HEK293T (cell line): ENCODE data around the gene WAPL.
"Not testable (repeated sequence)": the region's sequence is repeated elsewhere in the genome, so short reads cannot be mapped to it uniquely, and the experiment has no call there.

ENCODE experiments used
- FOXM1 ChIP-seq: fragments of 450-650 bp; IDR thresholded peaks from 2 replicates; pipeline ENCODE4 v1.6.1; 2017; ENCODE audit warnings: mild to moderate bottlenecking, borderline replicate concordance
- SP1 ChIP-seq: fragments of 450-650 bp; IDR thresholded peaks from 2 replicates; pipeline ENCODE4 v1.6.1; 2017
- SUZ12 ChIP-seq: fragments of 450-650 bp; IDR thresholded peaks from 2 replicates; pipeline ENCODE4 v1.6.1; 2016; ENCODE audit warnings: mild to moderate bottlenecking
- TARDBP ChIP-seq: fragments of 450-650 bp; IDR thresholded peaks from 2 replicates; pipeline ENCODE4 v1.6.1; 2016

DNA sequence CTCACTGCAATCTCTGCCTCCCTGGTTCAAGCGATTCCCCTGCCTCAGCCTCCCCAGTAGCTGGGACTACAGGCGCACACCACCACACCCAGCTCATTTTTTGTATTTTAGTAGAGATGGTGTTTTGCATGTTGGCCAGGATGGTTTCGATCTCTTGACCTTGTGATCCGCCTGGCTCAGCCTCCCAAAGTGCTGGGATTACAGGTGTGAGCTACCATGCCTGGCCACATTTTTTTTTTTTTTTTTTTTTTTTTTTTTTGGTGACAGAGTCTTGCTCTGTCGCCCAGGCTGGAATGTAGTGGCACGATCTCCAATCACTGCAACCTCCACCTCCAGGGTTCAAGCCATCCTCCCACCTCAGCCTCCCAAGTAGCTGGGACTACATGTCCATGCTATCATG, 4.1 kb upstream of the WAPL start:
- not testable (repeated sequence) for TF ChIP-seq TARDBP, SUZ12, SP1, FOXM1
